ENCODE measurements around the gene PUM1. TPM values are rescaled to one million over a fixed set of nuclear protein-coding genes. Genes with fewer than 3 reads are reported as not detected.
"Not testable (repeated sequence)": the region's sequence is repeated elsewhere in the genome, so short reads cannot be mapped to it uniquely, and the experiment has no call there.

Gene PUM1
- total RNA-seq, 1 donor from 2014 or later, result 185 TPM

- H3K4me3 Mint-ChIP-seq, result no peak overlapping the region
These were observed 3.9 kb upstream of the PUM1 start for GRCh38 chr1:31069392-31069791.

GRCh38 chr1:31064718-31065309, 703 bp downstream of the PUM1 start:
- Mint-ChIP-seq H3K4me3 (peak overlapping the region; percentile 99), H3K27ac (peak overlapping the region; percentile 100), H3K4me1 (ENCODE audit: unreplicated experiment) (peaks cover 9% of the 10 kb centered on the region), H3K9me3 (no peaks in the 10 kb centered on the region), H3K36me3 (peaks cover 3% of the 10 kb centered on the region), H3K27me3 (no peaks in the 10 kb centered on the region)
- DNase-seq (ENCODE audit: extremely low spot score, unreplicated experiment), result no peak
- no peak for TF ChIP-seq CTCF (conservative IDR thresholded peaks at IDR 0.05)

More at GRCh38 chr1:31069392-31069791, 3.9 kb upstream of the PUM1 start:
- no peaks in the 10 kb centered on the region for H3K27me3 Mint-ChIP-seq
- H3K9me3 Mint-ChIP-seq, result no peaks in the 10 kb centered on the region
- no peaks in the 10 kb centered on the region for H3K4me1 Mint-ChIP-seq (ENCODE audit: unreplicated experiment)
- no peaks in the 10 kb centered on the region for H3K36me3 Mint-ChIP-seq
- TF ChIP-seq CTCF (conservative IDR thresholded peaks at IDR 0.05), result no peak
- no peak overlapping the region for H3K27ac Mint-ChIP-seq
- no peak for DNase-seq (ENCODE audit: extremely low spot score, unreplicated experiment)

- Mint-ChIP-seq H3K4me3 (peak overlapping the region; percentile 99), H3K27ac (peak overlapping the region; percentile 100), H3K4me1 (ENCODE audit: unreplicated experiment) (peaks cover 11% of the 10 kb centered on the region), H3K36me3 (peaks cover 5% of the 10 kb centered on the region), H3K9me3 (no peaks in the 10 kb centered on the region), H3K27me3 (no peaks in the 10 kb centered on the region)
- TF ChIP-seq CTCF (conservative IDR thresholded peaks at IDR 0.05), result no peak
- no peak for DNase-seq (ENCODE audit: extremely low spot score, unreplicated experiment)
These were observed 1.3 kb downstream of the PUM1 start for GRCh38 chr1:31064111-31064717.

GRCh38 chr1:31063631-31064030, 1.9 kb downstream of the PUM1 start:
- H3K27me3 Mint-ChIP-seq, result no peaks in the 10 kb centered on the region
- H3K4me3 Mint-ChIP-seq, result peak overlapping the region; percentile 99
- DNase-seq (ENCODE audit: extremely low spot score, unreplicated experiment), result no peak
- H3K27ac Mint-ChIP-seq, result peak overlapping the region; percentile 100
- peaks cover 14% of the 10 kb centered on the region for H3K4me1 Mint-ChIP-seq (ENCODE audit: unreplicated experiment)
- no peak for TF ChIP-seq CTCF (conservative IDR thresholded peaks at IDR 0.05)
- no peaks in the 10 kb centered on the region for H3K9me3 Mint-ChIP-seq
- peaks cover 9% of the 10 kb centered on the region for H3K36me3 Mint-ChIP-seq

GRCh38 chr1:31062867-31063380, 2.6 kb downstream of the PUM1 start:
- Mint-ChIP-seq H3K4me1 (ENCODE audit: unreplicated experiment) (peaks cover 17% of the 10 kb centered on the region), H3K36me3 (peaks cover 13% of the 10 kb centered on the region), H3K9me3 (no peaks in the 10 kb centered on the region), H3K4me3 (peak overlapping the region; percentile 99), H3K27me3 (no peaks in the 10 kb centered on the region), H3K27ac (peak overlapping the region; percentile 100)
- no peak for DNase-seq (ENCODE audit: extremely low spot score, unreplicated experiment)
- no peak for TF ChIP-seq CTCF (conservative IDR thresholded peaks at IDR 0.05)

GRCh38 chr1:31062162-31062866, 3.2 kb downstream of the PUM1 start:
- H3K36me3 Mint-ChIP-seq, result peaks cover 16% of the 10 kb centered on the region
- not testable (repeated sequence) for DNase-seq (ENCODE audit: extremely low spot score, unreplicated experiment)
- peak overlapping the region; percentile 100 for H3K27ac Mint-ChIP-seq

More at GRCh38 chr1:31062162-31062866, 3.2 kb downstream of the PUM1 start:
- not testable (repeated sequence) for H3K27me3 Mint-ChIP-seq, H3K9me3 Mint-ChIP-seq
- Mint-ChIP-seq H3K4me3 (peak overlapping the region; percentile 99), H3K4me1 (ENCODE audit: unreplicated experiment) (peaks cover 21% of the 10 kb centered on the region)
